Measurements from ENCODE around the gene GAS7. TPM values are rescaled to one million over a fixed set of nuclear protein-coding genes. Genes with fewer than 3 reads are reported as not detected.

The GAS7 gene
- total RNA-seq, 1 experiment from 2014 or later: 6.0 TPM

- H3K23ac ChIP-seq (ENCODE audit: insufficient read length, low read depth, low read length): no peak overlapping the region
Measured at GRCh38 chr17:10125531-10126275, 72.7 kb downstream of the GAS7 start.

More at GRCh38 chr17:10125531-10126275, 72.7 kb downstream of the GAS7 start:
- H2BK12ac ChIP-seq (ENCODE audit: insufficient read length, low read depth, low read length): no peak overlapping the region
- H3K56ac ChIP-seq (ENCODE audit: insufficient read length, low read depth, low read length): no peak overlapping the region
- Mint-ChIP-seq H3K4me3 (no peak overlapping the region), H3K9me3 (no peaks in the 10 kb centered on the region), H3K4me1 (peaks cover 32 to 38% of the 10 kb centered on the region in 2 experiments), H3K27ac (peak overlapping the region in 1 of 3 experiments; percentile 79; a peak in 4 of 7 replicates), H3K27me3 (ENCODE audit: low read depth) (no peaks in the 10 kb centered on the region), H3K36me3 (ENCODE audit: insufficient read depth in 1 of 3, low read depth in 3 of 3) (no peaks in the 10 kb centered on the region)
- no peaks in the 10 kb centered on the region for H3K9me3 ChIP-seq (ENCODE audit: control insufficient read depth, low read depth, low read length)
- no peak overlapping the region for H2BK120ac ChIP-seq (ENCODE audit: low read depth, low read length, poor library complexity, severe bottlenecking)
- no peak overlapping the region for H4K5ac ChIP-seq (ENCODE audit: insufficient read length, low read depth, low read length)
- peaks cover 2% of the 10 kb centered on the region for H4K20me1 ChIP-seq (ENCODE audit: control insufficient read depth, insufficient read depth, insufficient read length)
- H4K8ac ChIP-seq (replicated peaks; ENCODE audit: insufficient read length, low read depth, low read length): no peak overlapping the region
- H3K23me2 ChIP-seq (ENCODE audit: insufficient read length, low read depth, low read length, poor library complexity, severe bottlenecking): no peaks in the 10 kb centered on the region
- H2BK15ac ChIP-seq (ENCODE audit: low read depth, low read length): no peak overlapping the region
- H2BK5ac ChIP-seq (ENCODE audit: insufficient read length, low read length): no peak overlapping the region
- H3K14ac ChIP-seq (ENCODE audit: insufficient read depth, low read length): no peak overlapping the region
- no peak overlapping the region for H2AFZ ChIP-seq (ENCODE audit: low read length)
- H3K4me1 ChIP-seq (ENCODE audit: insufficient read depth, low read length): peaks cover 3% of the 10 kb centered on the region; the same call in 1 of the 2 replicates
- H3K27me3 ChIP-seq (ENCODE audit: insufficient read depth, low read length): no peaks in the 10 kb centered on the region
- no peaks in the 10 kb centered on the region for H3K79me1 ChIP-seq (ENCODE audit: insufficient read depth, low read depth, low read length, poor library complexity, severe bottlenecking)
- no peaks in the 10 kb centered on the region for H3K79me2 ChIP-seq (ENCODE audit: insufficient read depth, low read length)
- H2AK5ac ChIP-seq (ENCODE audit: insufficient read length, low read length): no peak overlapping the region
- H2BK20ac ChIP-seq (ENCODE audit: low read depth, low read length, poor library complexity, severe bottlenecking): no peak overlapping the region
- no peak overlapping the region for H3K4me2 ChIP-seq (ENCODE audit: insufficient read depth, insufficient read length, low read length)
- H3K18ac ChIP-seq (ENCODE audit: insufficient read length, low read depth, low read length): peak overlapping the region; percentile 8
- no peak for DNase-seq
- H4K91ac ChIP-seq (ENCODE audit: insufficient read length, low read depth, low read length): no peak overlapping the region
- no peak overlapping the region for H3T11ph ChIP-seq (ENCODE audit: low read length)
- H3K27ac ChIP-seq (ENCODE audit: insufficient read length, low read depth, low read length): no peak overlapping the region
- H3K9ac ChIP-seq (ENCODE audit: extremely low read depth, insufficient read length, low read length): no peak overlapping the region
- TF ChIP-seq CTCF (conservative IDR thresholded peaks at IDR 0.05): no peak
- no CpG with 5 or more reads among the region's 11 CpGs for whole genome bisulfite sequencing (ENCODE audit: extremely low coverage, insufficient read length, low lambda C conversion rate)
- no peak overlapping the region for H3K4ac ChIP-seq (ENCODE audit: low read depth, low read length)
